DND-41 (cell line): ENCODE data around the gene CAP1.
A peak's percentile ranks its signal among the peaks of the same experiment; 100 is the strongest.

ENCODE experiments used
- ATAC-seq: fragments of 200-7000 bp; cut with Tn5 transposase; 3 replicates; pipeline ENCODE4 v1.9.1; 2021; ENCODE audit warnings: low read depth; ENCODE audit not compliant: insufficient read depth
- DNase-seq: peaks from one replicate; pipeline ENCODE4 v3.0.0-alpha.2; 2020
- H2AFZ ChIP-seq: 2 replicates; pipeline ENCODE4 v1.6.0; 2012; ENCODE audit warnings: low read depth, low read length
- H3K27ac ChIP-seq: 2 replicates; pipeline ENCODE4 v1.5.1; 2012; ENCODE audit warnings: low read length, inconsistent platforms
- H3K27me3 ChIP-seq: fragments of 200-600 bp; sonication (generic); 2 replicates; pipeline ENCODE4 v1.6.0; 2012; ENCODE audit warnings: low read length, mild to moderate bottlenecking, inconsistent platforms; ENCODE audit not compliant: insufficient read depth, poor library complexity
- H3K36me3 ChIP-seq: 2 replicates; pipeline ENCODE4 v1.5.1; 2012; ENCODE audit warnings: low read length, inconsistent platforms; ENCODE audit not compliant: insufficient read depth
- H3K4me1 ChIP-seq: 2 replicates; pipeline ENCODE4 v1.5.1; 2012; ENCODE audit warnings: mild to moderate bottlenecking, low read length; ENCODE audit not compliant: insufficient read depth
- H3K4me2 ChIP-seq: 2 replicates; pipeline ENCODE4 v1.6.0; 2012; ENCODE audit warnings: mild to moderate bottlenecking, moderate library complexity, low read length, inconsistent platforms; ENCODE audit not compliant: insufficient read depth
- H3K4me3 ChIP-seq, 2 experiments: fragments of 200-600 bp in 1 of 2; shearing (Covaris generic) in 1 of 2; 2 replicates each; pipeline ENCODE4 v1.5.1; 2012 to 2016; ENCODE audit warnings: inconsistent platforms in 2 of 2, low read length in 2 of 2, mild to moderate bottlenecking in 2 of 2, low read depth in 1 of 2, moderate library complexity in 1 of 2
- H3K79me2 ChIP-seq: 2 replicates; pipeline ENCODE4 v1.6.0; 2012; ENCODE audit warnings: low read length, inconsistent platforms; ENCODE audit not compliant: insufficient read depth
- H3K9ac ChIP-seq: 2 replicates; pipeline ENCODE4 v1.6.0; 2012; ENCODE audit warnings: low read depth, mild to moderate bottlenecking, inconsistent platforms, low read length, moderate library complexity
- H3K9me3 ChIP-seq: 2 replicates; pipeline ENCODE4 v1.5.1; 2012; ENCODE audit warnings: low read length, moderate library complexity, mild to moderate bottlenecking, inconsistent platforms; ENCODE audit not compliant: insufficient read depth, severe bottlenecking
- H4K20me1 ChIP-seq: 2 replicates; pipeline ENCODE4 v1.6.0; 2012; ENCODE audit warnings: low read length; ENCODE audit not compliant: insufficient read depth
- EZH2 ChIP-seq: IDR thresholded peaks from 3 replicates; pipeline ENCODE4 v1.6.1; 2012; ENCODE audit warnings: borderline replicate concordance, low read depth, mild to moderate bottlenecking, moderate library complexity, low read length, inconsistent platforms; ENCODE audit not compliant: severe bottlenecking
- TF ChIP-seq, protein P1 (sequence below): IDR thresholded peaks from 2 replicates; pipeline ENCODE4 v1.5.1; 2012; ENCODE audit warnings: borderline replicate concordance, low read length, moderate library complexity, mild to moderate bottlenecking; ENCODE audit not compliant: poor library complexity, severe bottlenecking; ENCODE audit errors: extremely low read depth

CAP1 gene

DNA sequence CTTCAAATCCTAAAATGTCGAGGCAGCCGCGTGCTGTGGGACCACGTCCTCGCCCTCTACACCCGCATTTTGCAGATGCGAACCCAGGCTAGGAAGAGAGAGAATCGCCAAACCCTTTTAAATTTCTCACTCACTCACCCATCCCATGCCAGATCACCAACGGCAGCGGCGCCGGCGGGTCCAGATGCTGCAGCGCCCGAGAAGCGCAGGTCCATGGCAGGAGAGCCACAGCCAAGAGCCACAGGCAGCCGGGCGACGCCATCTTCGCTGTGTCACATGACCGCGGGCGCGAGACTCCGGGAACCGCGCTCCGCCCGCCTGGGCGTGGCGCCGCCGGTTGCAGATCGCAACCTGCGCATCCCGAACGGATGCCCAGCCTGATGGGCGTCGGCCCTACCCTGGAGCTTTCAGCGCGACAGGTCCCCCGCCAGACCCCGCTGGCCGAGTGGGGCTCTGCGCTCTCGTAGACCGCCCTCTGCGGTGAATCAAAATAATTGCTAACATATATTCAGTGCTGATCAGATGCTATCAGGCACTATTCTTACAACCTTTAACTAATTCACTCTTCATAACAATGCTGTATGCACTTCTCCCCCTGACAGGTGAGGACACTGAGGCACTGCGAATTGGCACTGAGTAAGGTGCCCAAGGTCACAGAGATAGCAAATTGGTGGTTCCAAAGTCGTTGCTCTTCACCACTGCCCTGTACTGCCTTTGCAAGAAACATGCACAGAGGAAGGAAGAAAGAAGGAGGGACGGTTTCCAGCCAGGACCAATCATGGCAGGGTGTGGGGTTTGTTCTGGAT is 56.7 kb downstream of the CAP1 start, which contains the start of gene PPT1:
PPT1 (minus strand) TSS at position 276 of the 806 bp plus-strand sequence; CDS start at position 262, 14 bp downstream.
- H3K4me2 ChIP-seq: peak within 1 kb of the TSS; percentile 89
- peaks cover 34% of the 10 kb centered on the region for H3K79me2 ChIP-seq
- no peaks in the 10 kb centered on the region for H4K20me1 ChIP-seq
- H3K4me3 ChIP-seq: peak within 1 kb of the TSS; percentile 37 to 69
- H3K9ac ChIP-seq: peak within 1 kb of the TSS; percentile 60
- no peak for TF ChIP-seq EZH2
- TF ChIP-seq, protein P1, sequence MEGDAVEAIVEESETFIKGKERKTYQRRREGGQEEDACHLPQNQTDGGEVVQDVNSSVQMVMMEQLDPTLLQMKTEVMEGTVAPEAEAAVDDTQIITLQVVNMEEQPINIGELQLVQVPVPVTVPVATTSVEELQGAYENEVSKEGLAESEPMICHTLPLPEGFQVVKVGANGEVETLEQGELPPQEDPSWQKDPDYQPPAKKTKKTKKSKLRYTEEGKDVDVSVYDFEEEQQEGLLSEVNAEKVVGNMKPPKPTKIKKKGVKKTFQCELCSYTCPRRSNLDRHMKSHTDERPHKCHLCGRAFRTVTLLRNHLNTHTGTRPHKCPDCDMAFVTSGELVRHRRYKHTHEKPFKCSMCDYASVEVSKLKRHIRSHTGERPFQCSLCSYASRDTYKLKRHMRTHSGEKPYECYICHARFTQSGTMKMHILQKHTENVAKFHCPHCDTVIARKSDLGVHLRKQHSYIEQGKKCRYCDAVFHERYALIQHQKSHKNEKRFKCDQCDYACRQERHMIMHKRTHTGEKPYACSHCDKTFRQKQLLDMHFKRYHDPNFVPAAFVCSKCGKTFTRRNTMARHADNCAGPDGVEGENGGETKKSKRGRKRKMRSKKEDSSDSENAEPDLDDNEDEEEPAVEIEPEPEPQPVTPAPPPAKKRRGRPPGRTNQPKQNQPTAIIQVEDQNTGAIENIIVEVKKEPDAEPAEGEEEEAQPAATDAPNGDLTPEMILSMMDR: peak; percentile 37
- peak; percentile 95 for ATAC-seq
- no peaks in the 10 kb centered on the region for H3K27me3 ChIP-seq
- H3K9me3 ChIP-seq: no peaks in the 10 kb centered on the region
- peak; percentile 84 for DNase-seq
- peaks cover 19% of the 10 kb centered on the region; the same call in 1 of the 2 replicates for H3K36me3 ChIP-seq
- H2AFZ ChIP-seq: peak within 1 kb of the TSS; percentile 95
- peaks cover 31% of the 10 kb centered on the region for H3K4me1 ChIP-seq
- peak within 1 kb of the TSS; percentile 56 for H3K27ac ChIP-seq

DNA sequence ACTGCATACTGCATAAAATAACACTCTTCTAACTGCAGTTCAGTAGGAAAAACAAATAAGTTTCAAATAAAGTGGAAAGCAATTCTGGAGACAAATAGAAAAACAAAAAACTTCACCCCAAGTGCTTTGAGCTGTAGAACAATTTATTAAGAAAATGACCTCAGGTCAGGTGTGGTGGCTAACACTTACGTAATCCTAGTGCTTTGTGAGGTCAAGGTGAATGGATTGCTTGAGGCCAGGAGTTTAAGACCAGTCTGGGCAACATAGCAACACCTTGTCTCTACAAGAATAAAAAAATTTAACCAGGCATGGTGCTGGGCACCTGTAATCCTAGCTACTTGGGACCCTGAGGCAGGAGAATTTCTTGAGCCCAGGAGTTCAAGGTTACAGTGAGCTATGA is 61.5 kb downstream of the CAP1 start:
- Histone ChIP-seq H3K79me2 (no peaks in the 10 kb centered on the region), H4K20me1 (no peaks in the 10 kb centered on the region), H3K4me2 (no peak overlapping the region), H3K36me3 (no peaks in the 10 kb centered on the region), H3K27me3 (no peaks in the 10 kb centered on the region), H2AFZ (no peak overlapping the region), H3K27ac (no peak overlapping the region), H3K9me3 (peaks cover 2% of the 10 kb centered on the region), H3K4me1 (peaks cover 8% of the 10 kb centered on the region), H3K4me3 (no peak overlapping the region), H3K9ac (no peak overlapping the region)
- DNase-seq: no peak
- no peak for TF ChIP-seq EZH2
- TF ChIP-seq, protein P1: no peak
- ATAC-seq: no peak

DNA sequence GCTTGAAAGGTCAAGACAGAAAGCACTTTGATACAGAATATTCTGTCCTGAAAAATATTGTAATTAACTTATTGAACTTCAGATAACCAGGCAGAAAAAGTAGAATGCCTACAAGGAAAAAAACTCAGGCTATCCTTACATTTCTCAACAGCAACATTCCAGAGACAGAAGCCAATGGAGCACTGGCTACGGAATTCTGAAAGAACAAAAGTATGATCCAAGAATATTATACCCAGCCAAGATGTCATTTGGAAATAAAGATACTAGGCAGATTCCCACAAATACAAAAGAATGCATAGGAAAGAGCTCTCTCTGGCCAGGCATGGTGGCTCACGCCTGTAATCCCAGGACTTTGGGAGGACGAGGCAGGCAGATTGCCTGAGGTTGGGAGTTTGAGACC is 62.4 kb downstream of the CAP1 start:
- Histone ChIP-seq H2AFZ (no peak overlapping the region), H3K9ac (no peak overlapping the region), H3K27me3 (no peaks in the 10 kb centered on the region), H3K36me3 (no peaks in the 10 kb centered on the region), H3K4me3 (no peak overlapping the region), H4K20me1 (no peaks in the 10 kb centered on the region), H3K4me1 (no peaks in the 10 kb centered on the region), H3K79me2 (no peaks in the 10 kb centered on the region), H3K4me2 (no peak overlapping the region), H3K9me3 (peaks cover 2% of the 10 kb centered on the region), H3K27ac (no peak overlapping the region)
- ATAC-seq: no peak
- TF ChIP-seq EZH2: no peak
- TF ChIP-seq, protein P1: no peak
- DNase-seq: no peak
